Lower leg skin (tissue), 4 donors: ENCODE results near the gene MAP1B. TPM values are rescaled to one million over a fixed set of nuclear protein-coding genes. Genes with fewer than 3 reads are reported as not detected.

Experiments
- DNase-seq, 2 donors: peaks; one replicate each; pipeline ENCODE4 v3.0.0-alpha.2; 2019; ENCODE audit warnings: low spot score in 2 of 2
- H3K4me3 ChIP-seq: fragments of 200-600 bp; sonication (generic); 2 replicates; pipeline ENCODE4 v1.5.1; 2017; ENCODE audit warnings: mild to moderate bottlenecking, low read depth; ENCODE audit not compliant: poor library complexity, severe bottlenecking
- POLR2A ChIP-seq, 2 donors: fragments of 450-650 bp; IDR thresholded peaks; one replicate each; pipeline ENCODE4 v1.6.1; 2016 to 2017; ENCODE audit warnings: antibody characterized with exemption in 2 of 2, mild to moderate bottlenecking in 1 of 2, moderate library complexity in 1 of 2
- WGBS, 2 donors: methylation state at CpG; one replicate each; pipeline ENCODE4 v1.1.5; 2018; 5-methylcytosine and 5-hydroxymethylcytosine counted together
- intact Hi-C: fragments of 100-400 bp; cut with DNase I; formaldehyde crosslinking; loops from one replicate; pipeline ENCODE4 v1.15.0; 2023; ENCODE audit warnings: low total_unique reads
- total RNA-seq, 4 donors: library from RNA; depleted of rRNA; stranded (reverse); fragments of >200 nt; gene quantifications; one replicate each; pipeline ENCODE4 v1.1.0, GENCODE V29; 2016
- TF ChIP-seq, protein P1 (sequence below), 3 donors: fragments of 450-650 bp; IDR thresholded peaks; one replicate each; pipeline ENCODE4 v1.5.1; 2016; ENCODE audit warnings: antibody characterized with exemption in 3 of 3, mild to moderate bottlenecking in 3 of 3, moderate library complexity in 2 of 3

The MAP1B gene
- total RNA-seq, 4 donors from 2014 or later, result 26.3 to 218 (median 73.9) TPM

DNA sequence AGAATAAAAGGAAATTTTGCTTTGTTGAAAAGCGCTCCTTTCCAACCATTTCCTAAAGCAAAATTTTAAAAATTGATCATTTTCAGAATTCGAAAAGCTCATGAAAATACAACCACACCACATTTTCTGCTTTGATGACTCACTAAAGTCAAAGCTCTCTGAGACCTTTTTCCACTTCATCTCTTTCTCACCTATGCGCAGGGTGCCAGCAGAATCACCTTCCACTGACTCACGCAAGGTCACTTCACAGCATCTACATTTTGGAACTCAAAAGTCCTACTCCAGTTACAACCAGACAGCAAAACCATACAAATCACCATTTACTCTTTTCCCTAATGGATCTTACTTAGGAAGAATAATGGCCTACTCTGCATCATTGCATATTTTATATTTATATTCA lies 106.2 kb downstream of the MAP1B start:
- DNase-seq, result no peak
- WGBS, 2 donors, result 97% methylated on average over 4 of the region's 4 CpGs
- H3K4me3 ChIP-seq, result no peak overlapping the region
- TF ChIP-seq, protein P1, sequence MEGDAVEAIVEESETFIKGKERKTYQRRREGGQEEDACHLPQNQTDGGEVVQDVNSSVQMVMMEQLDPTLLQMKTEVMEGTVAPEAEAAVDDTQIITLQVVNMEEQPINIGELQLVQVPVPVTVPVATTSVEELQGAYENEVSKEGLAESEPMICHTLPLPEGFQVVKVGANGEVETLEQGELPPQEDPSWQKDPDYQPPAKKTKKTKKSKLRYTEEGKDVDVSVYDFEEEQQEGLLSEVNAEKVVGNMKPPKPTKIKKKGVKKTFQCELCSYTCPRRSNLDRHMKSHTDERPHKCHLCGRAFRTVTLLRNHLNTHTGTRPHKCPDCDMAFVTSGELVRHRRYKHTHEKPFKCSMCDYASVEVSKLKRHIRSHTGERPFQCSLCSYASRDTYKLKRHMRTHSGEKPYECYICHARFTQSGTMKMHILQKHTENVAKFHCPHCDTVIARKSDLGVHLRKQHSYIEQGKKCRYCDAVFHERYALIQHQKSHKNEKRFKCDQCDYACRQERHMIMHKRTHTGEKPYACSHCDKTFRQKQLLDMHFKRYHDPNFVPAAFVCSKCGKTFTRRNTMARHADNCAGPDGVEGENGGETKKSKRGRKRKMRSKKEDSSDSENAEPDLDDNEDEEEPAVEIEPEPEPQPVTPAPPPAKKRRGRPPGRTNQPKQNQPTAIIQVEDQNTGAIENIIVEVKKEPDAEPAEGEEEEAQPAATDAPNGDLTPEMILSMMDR (IDR thresholded peaks at IDR 0.05), result no peak
- TF ChIP-seq POLR2A (IDR thresholded peaks at IDR 0.05), result no peak
- intact Hi-C loops, result no loop called here

DNA sequence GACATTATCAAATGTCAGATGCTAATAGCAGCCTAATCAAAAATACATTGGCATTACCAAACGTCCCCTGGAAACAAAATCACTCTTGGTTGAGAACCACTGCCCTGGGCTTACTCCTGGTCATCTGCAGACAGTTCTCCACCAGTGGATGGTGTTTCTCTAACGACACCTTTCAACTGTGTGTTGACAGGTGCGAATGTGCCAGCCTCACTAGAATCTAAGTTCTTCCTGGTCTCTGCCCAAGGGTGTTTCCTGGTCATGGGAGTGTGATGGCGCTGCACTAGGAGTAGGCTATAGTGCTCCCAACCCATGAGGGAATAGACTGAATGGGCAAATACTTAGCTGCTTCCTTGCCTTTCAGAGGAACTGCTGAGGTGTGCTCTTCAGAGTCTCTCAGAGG lies 106.9 kb downstream of the MAP1B start:
- 90 to 92% methylated on average over 4 of the region's 4 CpGs for WGBS, 2 donors
- no peak for DNase-seq
- intact Hi-C loops, result no loop called here
- TF ChIP-seq POLR2A (IDR thresholded peaks at IDR 0.05), result no peak
- TF ChIP-seq, protein P1 (IDR thresholded peaks at IDR 0.05), result no peak
- H3K4me3 ChIP-seq, result no peak overlapping the region

DNA sequence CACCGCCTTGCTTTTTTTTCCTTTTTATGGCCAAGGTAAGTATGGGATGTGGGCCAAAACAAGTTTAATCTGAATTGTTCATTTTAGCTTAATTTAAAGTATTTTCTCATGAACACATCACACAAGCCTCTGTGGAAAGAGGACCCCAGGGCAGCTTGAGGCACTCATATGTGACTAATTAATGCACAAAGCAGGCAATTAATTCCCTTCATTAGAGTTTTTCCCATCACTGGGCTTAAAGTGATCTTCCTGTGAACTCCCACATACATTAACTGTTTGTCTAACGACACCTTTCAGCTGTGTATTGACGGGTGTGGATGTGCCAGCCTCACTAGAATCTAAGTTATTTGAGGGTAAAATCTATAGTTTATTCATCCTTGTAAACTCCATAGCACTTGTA lies 109.5 kb downstream of the MAP1B start:
- WGBS, 2 donors, result 92% methylated on average over 3 of the region's 3 CpGs
- no peak for TF ChIP-seq POLR2A (IDR thresholded peaks at IDR 0.05)
- TF ChIP-seq, protein P1 (IDR thresholded peaks at IDR 0.05), result no peak
- H3K4me3 ChIP-seq, result no peak overlapping the region
- DNase-seq, result no peak
- intact Hi-C loops, result no loop called here

DNA sequence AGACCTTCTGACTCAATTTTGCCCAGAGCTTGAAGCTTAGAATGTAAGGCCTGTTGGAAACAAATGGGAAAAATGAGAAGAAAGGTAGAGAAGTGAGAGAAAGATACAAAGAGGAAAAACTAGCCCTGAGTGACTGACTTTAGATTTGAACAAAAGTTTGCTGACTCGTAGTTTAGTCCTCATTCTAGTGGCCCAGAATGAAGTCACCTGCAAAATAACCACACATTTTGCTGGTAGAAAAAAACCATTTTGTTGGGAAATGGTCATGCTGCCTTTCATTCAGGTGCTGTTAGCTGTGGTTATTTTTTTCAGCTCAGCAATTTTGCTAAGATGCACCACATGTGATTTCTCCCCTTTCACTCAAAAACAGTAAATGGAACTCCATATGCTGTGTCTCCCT lies 113.8 kb downstream of the MAP1B start:
- TF ChIP-seq, protein P1 (IDR thresholded peaks at IDR 0.05), result no peak
- no peak for TF ChIP-seq POLR2A (IDR thresholded peaks at IDR 0.05)
- intact Hi-C loops, result no loop called here
- 94 to 97% methylated on average over 1 of the region's 1 CpG for WGBS, 2 donors
- no peak for DNase-seq
- H3K4me3 ChIP-seq, result no peak overlapping the region

DNA sequence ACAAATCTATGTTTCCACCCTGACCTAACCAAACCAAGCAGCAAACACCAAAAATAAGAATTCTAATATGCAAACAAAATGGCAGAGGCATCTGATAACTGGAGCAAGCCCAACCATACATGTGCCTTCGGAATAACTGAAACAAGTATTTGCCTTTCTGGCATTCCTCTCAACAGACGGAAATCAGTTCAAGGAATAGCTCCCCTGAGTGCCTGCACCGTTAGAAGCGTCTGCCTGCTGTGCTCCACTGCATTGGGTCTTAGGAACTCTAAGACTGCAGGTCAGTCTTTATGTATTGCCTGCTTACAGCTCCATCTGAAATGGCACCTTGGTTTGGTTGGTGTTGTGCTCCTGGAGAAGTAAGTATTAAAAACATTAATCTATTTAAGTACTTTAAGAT lies 114.3 kb downstream of the MAP1B start:
- WGBS, 2 donors, result 79 to 96% methylated on average over 4 of the region's 4 CpGs
- intact Hi-C loops, result no loop called here
- DNase-seq, result no peak
- TF ChIP-seq POLR2A (IDR thresholded peaks at IDR 0.05), result no peak
- TF ChIP-seq, protein P1 (IDR thresholded peaks at IDR 0.05), result no peak
- no peak overlapping the region for H3K4me3 ChIP-seq

DNA sequence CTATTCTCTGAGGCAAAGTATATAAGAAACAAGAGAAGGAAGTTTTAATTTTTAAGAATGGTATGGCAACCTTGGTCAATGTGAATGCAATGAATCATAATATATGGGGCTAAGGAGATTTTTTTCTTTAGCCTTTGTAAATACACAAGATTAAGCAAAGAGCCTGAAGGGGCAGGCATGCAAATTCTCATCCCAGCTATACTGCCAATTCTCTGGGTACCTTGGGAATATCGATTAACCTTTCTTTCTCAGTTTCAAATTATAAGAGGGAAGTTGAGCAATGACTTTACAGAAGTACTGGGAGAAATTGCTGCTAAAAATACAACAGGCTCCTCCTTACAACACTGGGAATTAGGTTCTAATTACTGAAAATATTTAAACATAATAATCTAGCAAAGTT lies 115.2 kb downstream of the MAP1B start:
- 60 to 72% methylated on average over 1 of the region's 1 CpG for WGBS, 2 donors
- DNase-seq, result no peak
- TF ChIP-seq POLR2A (IDR thresholded peaks at IDR 0.05), result no peak
- TF ChIP-seq, protein P1 (IDR thresholded peaks at IDR 0.05), result no peak
- intact Hi-C loops, result no loop called here
- no peak overlapping the region for H3K4me3 ChIP-seq
